Coronary artery (tissue), 2 donors: ENCODE results near the gene RTKN2.
"Not testable (repeated sequence)": the region's sequence is repeated elsewhere in the genome, so short reads cannot be mapped to it uniquely, and the experiment has no call there.

ENCODE experiments used
- DNase-seq: peaks from one replicate; pipeline ENCODE4 v3.0.0-alpha.2; 2017; ENCODE audit warnings: low spot score
- H3K27ac ChIP-seq, 2 donors: fragments of 200-600 bp; sonication (generic); one replicate each; pipeline ENCODE4 v1.5.1; 2016 to 2019
- H3K4me3 ChIP-seq: fragments of 200-600 bp; sonication (generic); 2 replicates; pipeline ENCODE4 v1.5.1; 2016; ENCODE audit warnings: mild to moderate bottlenecking, moderate library complexity
- CTCF ChIP-seq: fragments of 200-600 bp; sonication (generic); IDR thresholded peaks from one replicate; pipeline ENCODE4 v1.5.1; 2019; ENCODE audit warnings: antibody characterized with exemption

The RTKN2 gene

GRCh38 chr10:62249957-62250356 is 18.7 kb downstream of the RTKN2 start:
- Histone ChIP-seq H3K27ac (no peak overlapping the region), H3K4me3 (no peak overlapping the region)
- TF ChIP-seq CTCF: no peak
- DNase-seq: no peak

- Histone ChIP-seq H3K4me3 (no peak overlapping the region), H3K27ac (no peak overlapping the region)
- TF ChIP-seq CTCF: no peak
- DNase-seq: no peak
Observed at GRCh38 chr10:62248465-62248864, 20.2 kb downstream of the RTKN2 start.

DNA sequence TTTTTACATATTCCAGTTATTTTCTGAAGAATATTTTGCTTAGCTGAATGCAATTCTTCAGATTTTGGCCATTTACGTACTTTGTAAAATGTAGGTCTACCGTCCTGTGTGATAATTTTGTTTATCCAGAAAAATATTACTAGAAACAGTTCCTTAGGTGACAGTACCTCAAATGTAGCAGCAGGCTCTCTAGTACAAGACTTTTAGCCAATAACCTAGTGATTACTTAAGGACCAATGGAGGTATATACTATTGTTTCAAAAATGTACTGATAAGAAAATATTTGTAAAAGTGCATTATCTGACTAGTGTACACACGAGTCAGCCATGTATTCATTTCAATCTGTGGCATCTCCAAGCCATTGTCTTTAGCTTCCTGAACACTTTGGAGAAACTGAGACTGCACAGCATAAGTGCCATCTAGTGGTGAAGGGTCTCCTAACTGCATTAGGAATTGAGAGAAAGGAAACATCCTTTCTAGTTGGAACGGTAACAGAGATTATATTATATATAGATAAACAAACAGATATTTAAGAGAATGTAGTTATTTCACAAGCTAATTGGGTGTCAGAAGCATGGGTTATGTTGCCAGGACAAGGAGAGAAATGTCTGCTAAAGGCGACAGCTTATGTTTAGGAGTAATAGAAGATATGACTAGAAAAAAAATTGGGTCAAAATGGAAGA is 23.7 kb downstream of the RTKN2 start:
- H3K4me3 ChIP-seq: no peak overlapping the region
- DNase-seq: no peak
- no peak overlapping the region for H3K27ac ChIP-seq
- TF ChIP-seq CTCF: peak; percentile 82

DNA sequence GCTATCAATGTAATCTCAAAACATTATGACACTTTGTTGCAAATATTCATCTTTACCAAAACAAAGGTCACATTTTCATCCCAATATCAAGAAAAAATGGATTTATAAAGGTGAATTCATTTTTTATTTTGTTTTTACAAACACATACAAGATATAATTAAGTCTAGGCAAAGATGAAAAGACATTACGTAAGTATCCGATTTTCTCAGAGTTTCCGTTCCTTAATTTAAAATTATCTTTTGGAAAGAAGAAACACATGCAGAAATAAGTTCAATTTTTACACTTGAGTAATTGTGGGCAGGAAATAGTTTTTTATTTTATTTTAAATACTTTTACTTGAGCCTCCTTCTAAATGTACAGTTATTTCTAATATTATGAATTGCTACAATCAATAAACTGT is 24.6 kb downstream of the RTKN2 start:
- DNase-seq: no peak
- peak overlapping the region in 1 of 2 donors; percentile 57 for H3K27ac ChIP-seq
- no peak for TF ChIP-seq CTCF
- peak overlapping the region; percentile 12 for H3K4me3 ChIP-seq

GRCh38 chr10:62243647-62243997 is 25.0 kb downstream of the RTKN2 start:
- TF ChIP-seq CTCF: no peak
- peak overlapping the region; percentile 24 to 57 for H3K27ac ChIP-seq
- H3K4me3 ChIP-seq: peak overlapping the region; percentile 12
- no peak for DNase-seq

DNA sequence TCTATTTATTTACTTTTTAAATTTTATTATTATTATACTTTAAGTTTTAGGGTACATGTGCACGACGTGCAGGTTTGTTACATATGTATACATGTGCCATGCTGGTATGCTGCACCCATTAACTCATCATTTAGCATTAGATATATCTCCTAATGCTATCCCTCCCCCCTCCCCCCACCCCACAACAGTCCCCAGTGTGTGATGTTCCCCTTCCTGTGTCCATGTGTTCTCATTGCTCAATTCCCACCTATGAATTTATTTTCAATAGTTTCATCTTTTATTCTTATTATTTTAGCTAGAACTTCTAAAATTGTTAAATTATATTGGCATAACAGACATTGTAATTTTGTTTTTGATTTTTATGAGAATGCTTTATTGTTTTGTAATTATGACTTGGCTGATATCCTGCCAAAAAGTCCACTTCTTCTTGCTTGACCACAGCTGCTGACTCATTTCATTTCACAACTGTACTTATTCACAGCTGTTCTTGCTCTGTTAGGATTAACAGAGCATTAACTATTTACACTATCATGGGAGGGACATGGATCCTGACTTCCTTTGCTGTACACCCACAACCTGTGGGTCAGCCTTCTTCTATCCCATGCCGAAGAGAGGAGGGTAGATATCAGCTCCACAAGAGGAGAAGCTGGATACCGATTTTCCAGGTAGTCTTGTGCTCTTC is 25.5 kb downstream of the RTKN2 start:
- DNase-seq: not testable (repeated sequence)
- Histone ChIP-seq H3K27ac (peak overlapping the region; percentile 24 to 57), H3K4me3 (peak overlapping the region; percentile 12)

DNA sequence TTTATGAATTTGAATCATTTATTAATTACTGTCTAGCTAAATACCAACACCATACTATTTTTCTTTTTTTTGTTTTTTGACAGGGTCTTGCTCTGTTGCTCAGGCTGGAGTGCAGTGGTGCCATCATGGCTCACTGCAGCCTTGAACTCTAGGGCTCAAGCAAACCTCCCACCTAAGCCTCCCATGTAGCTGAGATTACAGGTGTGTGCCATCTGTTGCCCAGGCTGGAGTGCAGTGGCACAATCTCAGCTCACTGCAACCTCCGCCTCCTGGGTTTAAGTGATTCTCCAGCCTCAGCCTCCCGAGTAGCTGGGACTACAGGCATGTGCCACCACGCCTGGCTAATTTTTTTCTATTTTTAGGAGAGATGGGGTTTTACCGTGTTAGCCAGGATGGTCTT is 27.1 kb downstream of the RTKN2 start:
- not testable (repeated sequence) for H3K27ac ChIP-seq, H3K4me3 ChIP-seq, DNase-seq

DNA sequence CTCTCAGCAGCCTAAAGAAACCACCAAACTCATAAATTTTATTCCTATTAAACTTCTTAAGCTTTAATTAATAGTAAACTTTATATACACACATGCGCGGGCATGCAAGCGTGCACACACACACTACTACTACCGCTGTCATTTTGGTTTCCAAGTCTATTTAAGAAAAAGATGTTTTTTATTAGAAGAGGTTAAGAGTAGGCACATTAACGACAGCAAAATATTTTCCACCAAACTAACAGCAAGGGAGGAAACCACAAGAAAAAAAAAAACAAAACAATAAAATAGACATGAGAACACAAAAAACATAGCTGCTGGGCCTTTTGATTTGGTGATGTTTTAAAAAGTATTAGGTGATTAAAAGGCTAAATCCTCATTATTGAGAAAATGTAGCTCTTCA is 28.6 kb downstream of the RTKN2 start:
- TF ChIP-seq CTCF: no peak
- Histone ChIP-seq H3K4me3 (no peak overlapping the region), H3K27ac (no peak overlapping the region)
- no peak for DNase-seq
